ENCODE results near the gene NR3C1. TPM values are rescaled to one million over a fixed set of nuclear protein-coding genes. Genes with fewer than 3 reads are reported as not detected.

The NR3C1 gene
- total and polyA plus RNA-seq, 2 experiments from 2014 or later = 41.0 to 60.5 TPM

- Histone ChIP-seq H3K4me2 (peak overlapping the region; percentile 93), H4K20me1 (ENCODE audit: insufficient read depth, poor library complexity, severe bottlenecking) (peaks cover 66% of the 10 kb centered on the region), H3K36me3 (replicated peaks; ENCODE audit: insufficient read depth, low read depth) (no peaks in the 10 kb centered on the region), H3K27ac (no peak overlapping the region), H3K4me1 (ENCODE audit: insufficient read depth) (peaks cover 6% of the 10 kb centered on the region), H3K9me3 (ENCODE audit: low read depth) (no peaks in the 10 kb centered on the region), H3K9me2 (replicated peaks; ENCODE audit: insufficient read depth) (no peaks in the 10 kb centered on the region), H3K79me2 (peaks cover 99% of the 10 kb centered on the region), H3K4me3 (peak overlapping the region; percentile 27), H3K27me3 (no peaks in the 10 kb centered on the region), H2AFZ (no peak overlapping the region)
- no peak for DNase-seq (ENCODE audit: low spot score)
- TF ChIP-seq EZH2 (IDR thresholded peaks at IDR 0.05; ENCODE audit: borderline replicate concordance) = no peak
- TF ChIP-seq CTCF (IDR thresholded peaks at IDR 0.05; ENCODE audit: poor library complexity) = no peak
- TF ChIP-seq EZH2phosphoT487 (IDR thresholded peaks at IDR 0.05; ENCODE audit: low read depth, severe bottlenecking, unreplicated experiment) = no peak
- WGBS (ENCODE audit: low lambda C conversion rate, missing lambda C conversion rate) = 81% methylated on average over 2 of the region's 2 CpGs
Observed at GRCh38 chr5:143398053-143398355, 5.5 kb downstream of the NR3C1 start.

GRCh38 chr5:143397302-143398052, 6.0 kb downstream of the NR3C1 start:
- no peak for DNase-seq (ENCODE audit: low spot score)
- no peak for TF ChIP-seq EZH2 (IDR thresholded peaks at IDR 0.05; ENCODE audit: borderline replicate concordance)
- no peak for TF ChIP-seq CTCF (IDR thresholded peaks at IDR 0.05; ENCODE audit: poor library complexity)
- no peak for TF ChIP-seq EZH2phosphoT487 (IDR thresholded peaks at IDR 0.05; ENCODE audit: low read depth, severe bottlenecking, unreplicated experiment)
- H3K4me3 ChIP-seq = peak overlapping the region; percentile 27
- no peak overlapping the region for H3K27ac ChIP-seq
- H3K79me2 ChIP-seq = peaks cover 100% of the 10 kb centered on the region
- peak overlapping the region; percentile 93 for H3K4me2 ChIP-seq
- WGBS (ENCODE audit: low lambda C conversion rate, missing lambda C conversion rate) = 89% methylated on average over 2 of the region's 2 CpGs
- no peaks in the 10 kb centered on the region for H3K36me3 ChIP-seq (replicated peaks; ENCODE audit: insufficient read depth, low read depth)
- H3K9me2 ChIP-seq (replicated peaks; ENCODE audit: insufficient read depth) = no peaks in the 10 kb centered on the region
- H3K9me3 ChIP-seq (ENCODE audit: low read depth) = no peaks in the 10 kb centered on the region
- H2AFZ ChIP-seq = no peak overlapping the region
- H3K27me3 ChIP-seq = no peaks in the 10 kb centered on the region
- peaks cover 70% of the 10 kb centered on the region for H4K20me1 ChIP-seq (ENCODE audit: insufficient read depth, poor library complexity, severe bottlenecking)
- H3K4me1 ChIP-seq (ENCODE audit: insufficient read depth) = peaks cover 6% of the 10 kb centered on the region

- no peaks in the 10 kb centered on the region for H3K36me3 ChIP-seq (replicated peaks; ENCODE audit: insufficient read depth, low read depth)
- peaks cover 66% of the 10 kb centered on the region for H4K20me1 ChIP-seq (ENCODE audit: insufficient read depth, poor library complexity, severe bottlenecking)
- peaks cover 100% of the 10 kb centered on the region for H3K79me2 ChIP-seq
- H3K4me2 ChIP-seq = peak overlapping the region; percentile 93
- H3K9me2 ChIP-seq (replicated peaks; ENCODE audit: insufficient read depth) = no peaks in the 10 kb centered on the region
- H2AFZ ChIP-seq = no peak overlapping the region
- H3K27me3 ChIP-seq = no peaks in the 10 kb centered on the region
- TF ChIP-seq EZH2 (IDR thresholded peaks at IDR 0.05; ENCODE audit: borderline replicate concordance) (no peak), CTCF (IDR thresholded peaks at IDR 0.05; ENCODE audit: poor library complexity) (no peak), EZH2phosphoT487 (IDR thresholded peaks at IDR 0.05; ENCODE audit: low read depth, severe bottlenecking, unreplicated experiment) (no peak)
- no peak overlapping the region for H3K27ac ChIP-seq
- WGBS (ENCODE audit: low lambda C conversion rate, missing lambda C conversion rate) = 90% methylated on average over 5 of the region's 5 CpGs
- no peak overlapping the region for H3K4me3 ChIP-seq
- H3K9me3 ChIP-seq (ENCODE audit: low read depth) = no peaks in the 10 kb centered on the region
- peaks cover 6% of the 10 kb centered on the region for H3K4me1 ChIP-seq (ENCODE audit: insufficient read depth)
- DNase-seq (ENCODE audit: low spot score) = no peak
Observed at GRCh38 chr5:143396353-143396940, 7.0 kb downstream of the NR3C1 start.
